GM13976 (cell line): ENCODE results near the gene HLA-E.
A peak's percentile ranks its signal among the peaks of the same experiment; 100 is the strongest.
"Not testable (repeated sequence)": the region's sequence is repeated elsewhere in the genome, so short reads cannot be mapped to it uniquely, and the experiment has no call there.

Experiments
- DNase-seq: peaks from one replicate; pipeline ENCODE4 v3.0.0; 2012; ENCODE audit warnings: low spot score
- in situ Hi-C: fragments of 300-500 bp; cut with MboI; formaldehyde crosslinking; loops from one replicate; pipeline ENCODE4 v1.12.0; 2022; ENCODE audit warnings: low sequenced_read_pairs, mixed read lengths, inconsistent platforms; ENCODE audit not compliant: unreplicated experiment
- TF ChIP-seq, protein P1 (sequence below): IDR thresholded peaks from 2 replicates; pipeline ENCODE4 v1.5.1; 2012; ENCODE audit warnings: borderline replicate concordance, mild to moderate bottlenecking; ENCODE audit not compliant: insufficient read depth; ENCODE audit errors: extremely low read depth, missing control alignments, control extremely low read depth

The HLA-E gene

DNA sequence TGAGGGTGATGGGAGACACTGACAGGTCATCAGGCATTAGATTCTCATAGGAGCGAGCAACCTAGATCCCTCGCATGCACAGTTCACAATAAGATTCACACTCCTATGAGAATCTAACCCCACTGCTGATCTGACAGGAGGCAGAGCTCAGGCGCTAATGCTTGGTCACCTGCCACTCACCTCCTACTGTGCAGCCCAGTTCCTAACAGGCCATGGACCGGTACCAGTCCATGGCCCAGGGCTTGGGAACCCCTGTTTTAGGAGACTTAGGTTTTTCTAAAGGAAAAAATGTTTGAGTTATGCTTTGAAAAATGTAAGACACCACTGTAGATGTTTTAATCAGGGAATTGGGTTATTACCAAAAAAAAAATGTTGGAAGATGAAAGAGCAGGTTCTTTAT lies 6.7 kb downstream of the HLA-E start:
- no peak for DNase-seq
- TF ChIP-seq, protein P1, sequence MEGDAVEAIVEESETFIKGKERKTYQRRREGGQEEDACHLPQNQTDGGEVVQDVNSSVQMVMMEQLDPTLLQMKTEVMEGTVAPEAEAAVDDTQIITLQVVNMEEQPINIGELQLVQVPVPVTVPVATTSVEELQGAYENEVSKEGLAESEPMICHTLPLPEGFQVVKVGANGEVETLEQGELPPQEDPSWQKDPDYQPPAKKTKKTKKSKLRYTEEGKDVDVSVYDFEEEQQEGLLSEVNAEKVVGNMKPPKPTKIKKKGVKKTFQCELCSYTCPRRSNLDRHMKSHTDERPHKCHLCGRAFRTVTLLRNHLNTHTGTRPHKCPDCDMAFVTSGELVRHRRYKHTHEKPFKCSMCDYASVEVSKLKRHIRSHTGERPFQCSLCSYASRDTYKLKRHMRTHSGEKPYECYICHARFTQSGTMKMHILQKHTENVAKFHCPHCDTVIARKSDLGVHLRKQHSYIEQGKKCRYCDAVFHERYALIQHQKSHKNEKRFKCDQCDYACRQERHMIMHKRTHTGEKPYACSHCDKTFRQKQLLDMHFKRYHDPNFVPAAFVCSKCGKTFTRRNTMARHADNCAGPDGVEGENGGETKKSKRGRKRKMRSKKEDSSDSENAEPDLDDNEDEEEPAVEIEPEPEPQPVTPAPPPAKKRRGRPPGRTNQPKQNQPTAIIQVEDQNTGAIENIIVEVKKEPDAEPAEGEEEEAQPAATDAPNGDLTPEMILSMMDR: no peak
- in situ Hi-C loops: no loop called here

DNA sequence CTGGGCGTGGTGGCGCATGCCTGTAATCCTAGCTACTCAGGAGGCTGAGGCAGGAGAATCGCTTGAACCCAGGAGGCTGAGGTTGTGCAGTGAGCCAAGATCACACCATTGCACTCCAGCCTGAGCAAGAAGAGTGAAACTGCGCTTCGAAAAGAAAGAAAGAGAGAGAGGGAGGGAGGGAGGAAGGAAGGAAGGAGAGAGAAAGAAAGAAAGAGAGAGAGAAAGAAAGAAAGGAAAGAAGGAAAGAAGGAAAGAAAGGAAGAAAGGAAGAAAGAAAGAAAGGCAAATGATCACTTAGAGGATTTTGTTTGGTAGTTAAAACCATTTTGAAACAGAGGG lies 7.9 kb downstream of the HLA-E start:
- DNase-seq, in situ Hi-C loops: not testable (repeated sequence)

DNA sequence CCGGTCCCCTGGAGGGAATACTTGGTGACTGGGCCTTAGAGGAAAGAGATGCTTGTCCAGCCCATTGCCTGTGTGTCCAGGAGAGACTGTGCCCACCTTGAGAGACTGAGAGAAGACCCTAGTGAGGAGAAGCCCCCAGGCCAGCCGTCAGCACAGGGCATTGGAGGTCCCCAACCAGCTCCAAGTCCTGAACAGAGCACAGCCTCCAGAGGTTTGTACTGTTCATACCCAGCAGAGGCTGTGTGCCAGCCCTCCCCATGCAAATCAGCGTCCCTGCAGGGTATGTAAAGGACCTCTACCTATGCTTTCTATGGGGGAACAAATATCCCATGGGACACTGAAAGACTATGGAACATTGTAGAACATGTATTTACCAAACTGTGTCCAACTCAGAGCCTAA lies 8.4 kb downstream of the HLA-E start:
- in situ Hi-C loops: no loop called here
- TF ChIP-seq, protein P1: no peak
- DNase-seq: no peak

DNA sequence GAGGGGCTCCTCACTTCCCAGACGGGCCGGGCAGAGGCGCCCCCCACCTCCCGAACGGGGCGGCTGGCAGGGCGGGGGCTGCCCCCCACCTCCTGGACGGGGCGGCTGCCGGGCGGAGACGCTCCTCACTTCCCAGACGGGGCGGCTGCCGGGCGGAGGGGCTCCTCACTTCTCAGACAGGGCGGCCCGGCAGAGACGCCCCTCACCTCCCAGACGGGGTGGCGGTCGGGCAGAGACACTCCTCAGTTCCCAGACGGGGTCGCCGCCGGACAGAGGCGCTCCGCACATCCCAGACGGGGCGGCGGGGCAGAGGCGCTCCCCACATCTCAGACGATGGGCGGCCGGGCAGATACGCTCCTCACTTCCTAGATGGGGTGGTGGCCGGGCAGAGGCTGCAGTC lies 9.4 kb downstream of the HLA-E start:
- in situ Hi-C loops, DNase-seq: not testable (repeated sequence)

DNA sequence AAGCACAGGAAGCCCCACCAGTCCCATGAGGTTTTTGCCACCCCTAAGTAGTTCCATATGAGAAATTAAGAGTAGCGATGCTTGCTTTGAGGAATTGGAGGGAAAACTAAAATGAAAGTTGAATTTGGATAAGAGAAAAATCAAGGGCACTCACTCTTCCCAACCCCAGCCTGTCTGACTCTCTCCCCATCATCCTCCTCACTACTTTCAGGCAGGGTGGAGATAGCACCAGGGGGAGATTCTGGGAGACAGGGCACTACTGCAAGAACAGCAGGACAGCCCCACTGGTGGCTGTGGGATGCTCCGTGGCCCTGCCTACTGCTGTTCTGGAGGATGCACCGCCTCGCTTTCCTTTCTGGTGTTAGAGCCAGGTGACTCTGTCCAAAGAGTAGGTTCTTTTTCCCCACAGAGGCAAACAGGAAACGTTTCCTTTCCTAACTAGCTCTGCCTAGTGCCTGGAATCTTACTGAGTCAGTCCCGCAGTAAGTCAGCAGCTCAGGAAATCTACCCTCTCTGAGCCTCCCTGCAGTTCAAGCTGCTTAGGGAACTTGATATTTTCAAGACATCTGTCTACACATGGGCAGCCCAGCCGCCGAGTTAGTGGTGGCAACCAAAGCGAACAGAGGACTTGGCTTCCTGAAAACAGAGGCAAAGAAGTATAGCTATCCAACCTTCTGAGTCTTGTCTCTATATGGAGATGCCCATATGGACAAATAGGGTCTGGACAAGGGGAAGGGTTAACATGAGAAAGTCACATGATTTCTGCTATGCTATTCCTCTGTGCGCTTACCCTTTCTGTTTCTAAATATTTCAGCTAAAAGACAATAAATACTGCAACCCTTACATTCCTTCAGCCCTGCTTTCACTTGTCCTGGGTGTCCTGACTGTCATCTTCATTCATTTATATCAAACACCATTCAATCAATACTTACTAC lies 11.4 kb downstream of the HLA-E start:
- in situ Hi-C loops: no loop called here
- peak; percentile 33 for DNase-seq
- TF ChIP-seq, protein P1: no peak

DNA sequence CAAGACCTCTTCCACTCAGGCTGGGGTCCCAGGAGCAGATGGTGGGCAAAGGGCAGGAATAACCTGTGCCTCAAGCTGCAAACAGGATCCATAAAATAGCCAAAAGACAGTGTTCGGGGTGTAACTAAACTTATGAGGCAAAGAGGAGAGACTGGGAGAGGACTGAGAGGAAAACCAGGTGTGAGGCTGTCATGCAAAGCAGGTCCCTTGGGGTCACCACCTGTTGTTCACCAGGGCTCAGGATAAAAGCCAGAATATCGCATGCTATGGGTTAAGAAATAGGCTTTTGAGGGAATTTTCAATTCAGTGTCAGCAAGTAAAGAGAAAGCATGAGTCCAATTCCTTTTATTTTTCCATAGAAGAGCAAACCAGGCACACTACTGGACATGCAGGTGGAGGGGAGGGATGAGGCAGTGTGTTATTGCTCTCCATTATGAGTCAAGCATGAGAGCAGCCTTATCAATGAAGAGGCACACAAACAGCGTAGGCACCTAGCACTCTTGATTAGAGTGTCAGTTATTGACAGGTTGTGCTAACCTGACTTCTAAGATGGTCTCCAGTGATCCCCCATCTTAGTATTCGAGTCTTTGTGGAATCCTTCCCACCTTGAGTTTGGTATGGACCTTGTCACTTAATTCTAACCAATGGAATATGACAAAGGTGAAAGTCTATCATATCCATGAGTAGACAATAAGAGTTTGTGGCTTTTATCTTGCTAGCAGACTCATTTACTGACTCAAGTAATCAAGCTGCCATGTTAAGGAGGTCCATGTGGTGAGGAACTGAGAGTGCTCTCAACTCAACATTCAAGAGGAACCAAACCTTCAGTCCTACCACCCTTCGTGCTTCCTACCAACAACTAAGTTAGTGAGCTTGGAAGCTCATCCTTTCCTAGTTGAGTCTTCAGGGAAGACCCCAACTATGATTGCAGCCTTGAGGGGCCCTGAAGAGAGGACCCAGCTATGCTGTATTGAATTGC lies 18.8 kb downstream of the HLA-E start:
- TF ChIP-seq, protein P1: no peak
- peak; percentile 29 for DNase-seq
- in situ Hi-C loops: no loop called here

DNA sequence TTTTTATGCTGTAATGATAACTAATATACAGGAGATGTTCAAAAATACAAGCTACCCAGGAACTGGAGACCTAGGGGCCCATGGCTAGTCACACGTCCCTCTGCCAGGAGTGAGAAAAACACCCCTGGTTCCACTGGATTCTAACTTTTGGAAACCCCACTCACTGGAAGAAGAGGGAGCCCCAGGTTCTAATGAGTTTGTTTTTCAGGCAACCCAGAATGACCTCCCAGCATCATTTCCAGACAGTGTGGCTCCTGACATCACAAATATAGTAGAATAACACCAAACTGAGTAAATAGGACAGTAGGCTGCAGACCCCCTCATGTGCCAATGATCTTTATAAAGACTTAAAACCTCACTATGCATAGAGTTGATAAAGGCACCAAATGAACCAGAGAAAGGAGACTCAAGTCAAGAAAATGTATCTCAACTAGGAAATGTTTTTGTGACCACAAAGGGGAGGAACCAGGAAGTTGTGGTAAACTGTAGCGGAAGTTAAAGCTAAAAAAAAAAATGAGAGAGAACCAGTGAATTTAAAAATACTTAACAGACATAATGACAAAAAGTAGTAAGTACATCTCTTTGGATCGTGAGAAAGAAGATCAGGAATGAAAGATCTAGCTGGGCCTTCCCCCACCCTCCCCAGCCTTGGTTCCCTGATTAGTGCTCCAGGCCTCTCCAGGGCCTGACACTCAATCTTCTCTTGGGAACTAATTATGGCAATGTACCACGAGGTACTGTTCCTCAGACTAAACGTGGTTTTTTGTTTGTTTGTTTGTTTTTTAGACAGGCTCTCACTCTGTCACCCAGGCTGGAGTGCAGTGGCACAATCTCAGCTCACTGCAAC lies 19.8 kb downstream of the HLA-E start:
- TF ChIP-seq, protein P1: no peak
- in situ Hi-C loops: no loop called here
- DNase-seq: peak; percentile 54
